Activated CD8-positive, alpha-beta memory T cell treated with anti-CD3 and anti-CD28 coated beads for 36 hours (primary cell): ENCODE results near the gene LEFTY2. TPM values are rescaled to one million over a fixed set of nuclear protein-coding genes. Genes with fewer than 3 reads are reported as not detected.
"Not testable (repeated sequence)": the region's sequence is repeated elsewhere in the genome, so short reads cannot be mapped to it uniquely, and the experiment has no call there.

Source experiments
- CTCF ChIA-PET: fragments of 350-600 bp; sonication (Branson Sonifier 250); formaldehyde crosslinking; loops from one replicate; lab custom pipeline; 2021; ENCODE audit warnings: antibody characterized with exemption; lab: Charles Lee
- POLR2A ChIA-PET: fragments of 350-600 bp; sonication (Branson Sonifier 250); formaldehyde crosslinking; loops from one replicate; lab custom pipeline; 2021; ENCODE audit warnings: antibody characterized with exemption; lab: Charles Lee
- total RNA-seq, 2 experiments: library from RNA; stranded (reverse); gene quantifications; one replicate each; pipeline ENCODE4 v1.2.3, GENCODE V29; 2021

The LEFTY2 gene
- not detected for total RNA-seq

- ChIA-PET CTCF (no interaction called here), POLR2A (no interaction called here)
These were observed at the start of gene LEFTY2 for GRCh38 chr1:225941187-225941941. LEFTY2 (minus strand) TSS chr1:225941220; CDS start chr1:225941140, 80 bp downstream.

- CTCF ChIA-PET, result interaction anchor here (0.6 to 2.7 kb wide), 8 partner anchors 9 to 520 kb away, joined by 3 to 23 read pairs (median 4); partner anchors contain the start of genes H3-3A and SDE2
- POLR2A ChIA-PET, result no interaction called here
These were observed 46.7 kb upstream of the LEFTY2 start for GRCh38 chr1:225987491-225988316.

- POLR2A ChIA-PET, result no interaction called here
- CTCF ChIA-PET, result no interaction called here
These were observed 40.7 kb upstream of the LEFTY2 start for GRCh38 chr1:225981714-225982113.

GRCh38 chr1:225980005-225980836 lies 39.2 kb upstream of the LEFTY2 start:
- ChIA-PET CTCF (interaction anchor here (2.3 kb wide), 1 partner anchor 505 kb away, joined by 7 read pairs; no protein-coding TSS in a partner anchor), POLR2A (no interaction called here)

- ChIA-PET CTCF (interaction anchor here (1.0 to 2.3 kb wide), 2 partner anchors 18 to 505 kb away, joined by 4 to 7 read pairs; no protein-coding TSS in a partner anchor), POLR2A (no interaction called here)
These were observed 38.4 kb upstream of the LEFTY2 start for GRCh38 chr1:225979421-225979820.

GRCh38 chr1:225977937-225978748 lies 37.1 kb upstream of the LEFTY2 start:
- ChIA-PET CTCF (interaction anchor here (1.1 to 2.3 kb wide), 2 partner anchors 16 to 503 kb away, joined by 3 to 7 read pairs; no protein-coding TSS in a partner anchor), POLR2A (no interaction called here)

GRCh38 chr1:225975146-225975545 lies 34.1 kb upstream of the LEFTY2 start:
- POLR2A ChIA-PET, result not testable (repeated sequence)
- CTCF ChIA-PET, result interaction anchor here (1.0 to 2.4 kb wide), 8 partner anchors 11 to 507 kb away, joined by 3 to 10 read pairs (median 4); partner anchors contain the start of genes PYCR2 and SRP9

- POLR2A ChIA-PET, result no interaction called here
These were observed 33.4 kb upstream of the LEFTY2 start for GRCh38 chr1:225974454-225974853.

GRCh38 chr1:225973158-225973557 lies 32.1 kb upstream of the LEFTY2 start:
- ChIA-PET CTCF (interaction anchor here (0.9 to 1.4 kb wide), 2 partner anchors 10 to 498 kb away, joined by 3 read pairs; no protein-coding TSS in a partner anchor), POLR2A (no interaction called here)

More at GRCh38 chr1:225974454-225974853, 33.4 kb upstream of the LEFTY2 start:
- CTCF ChIA-PET, result interaction anchor here (1.0 to 2.4 kb wide), 5 partner anchors 37 to 506 kb away, joined by 3 to 10 read pairs (median 4); partner anchors contain the start of genes PYCR2 and SRP9

- ChIA-PET CTCF (interaction anchor here (0.9 to 1.4 kb wide), 2 partner anchors 10 to 498 kb away, joined by 3 read pairs; no protein-coding TSS in a partner anchor), POLR2A (no interaction called here)
These were observed 31.5 kb upstream of the LEFTY2 start for GRCh38 chr1:225972344-225973152.

- POLR2A ChIA-PET, CTCF ChIA-PET: not testable (repeated sequence)
These were observed 29.7 kb upstream of the LEFTY2 start for GRCh38 chr1:225970592-225971157.

GRCh38 chr1:225969751-225970150 lies 28.7 kb upstream of the LEFTY2 start:
- CTCF ChIA-PET, POLR2A ChIA-PET: not testable (repeated sequence)

- ChIA-PET CTCF (no interaction called here), POLR2A (no interaction called here)
These were observed 24.2 kb upstream of the LEFTY2 start for GRCh38 chr1:225965231-225965630.

- CTCF ChIA-PET, result interaction anchor here (0.7 to 1.6 kb wide), 3 partner anchors 9 to 159 kb away, joined by 3 read pairs; no protein-coding TSS in a partner anchor
- POLR2A ChIA-PET, result no interaction called here
These were observed 22.9 kb upstream of the LEFTY2 start for GRCh38 chr1:225963735-225964530.

- ChIA-PET CTCF (interaction anchor here (0.5 to 1.8 kb wide), 8 partner anchors 8 to 229 kb away, joined by 3 to 4 read pairs (median 3); partner anchors contain the start of gene TMEM63A), POLR2A (no interaction called here)
These were observed 21.5 kb upstream of the LEFTY2 start for GRCh38 chr1:225962440-225962975.
